Hepatocyte (in vitro differentiated cells): ENCODE results near the gene VRK3. TPM values are rescaled to one million over a fixed set of nuclear protein-coding genes. Genes with fewer than 3 reads are reported as not detected.
"Not testable (repeated sequence)": the region's sequence is repeated elsewhere in the genome, so short reads cannot be mapped to it uniquely, and the experiment has no call there.

Experiments used
- DNase-seq: peaks from one replicate; pipeline ENCODE4 v3.0.0-alpha.2; 2016; ENCODE audit warnings: low spot score
- H2AFZ ChIP-seq: fragments of 200-600 bp; sonication (generic); 2 replicates; pipeline ENCODE4 v1.6.0; 2016; ENCODE audit warnings: antibody characterized with exemption, mild to moderate bottlenecking
- H3K27ac ChIP-seq: fragments of 200-600 bp; sonication (generic); 2 replicates; pipeline ENCODE4 v1.5.1; 2016; ENCODE audit warnings: mild to moderate bottlenecking
- H3K27me3 ChIP-seq: fragments of 200-600 bp; sonication (generic); 2 replicates; pipeline ENCODE4 v1.6.1; 2016
- H3K36me3 ChIP-seq: fragments of 200-600 bp; sonication (generic); replicated peaks from 2 replicates; pipeline ENCODE4 v1.5.1; 2016; ENCODE audit warnings: low read depth; ENCODE audit not compliant: insufficient read depth
- H3K4me1 ChIP-seq: fragments of 200-600 bp; sonication (generic); 2 replicates; pipeline ENCODE4 v1.5.1; 2016; ENCODE audit warnings: mild to moderate bottlenecking, moderate library complexity; ENCODE audit not compliant: insufficient read depth
- H3K4me2 ChIP-seq: fragments of 200-600 bp; sonication (generic); 2 replicates; pipeline ENCODE4 v1.6.0; 2016
- H3K4me3 ChIP-seq: fragments of 200-600 bp; sonication (generic); 2 replicates; pipeline ENCODE4 v1.5.1; 2016; ENCODE audit warnings: mild to moderate bottlenecking
- H3K79me2 ChIP-seq: fragments of 200-600 bp; sonication (generic); 2 replicates; pipeline ENCODE4 v1.6.0; 2017; ENCODE audit warnings: mild to moderate bottlenecking
- H3K9me2 ChIP-seq: fragments of 200-600 bp; sonication (generic); replicated peaks from 2 replicates; pipeline ENCODE4 v1.6.0; 2017; ENCODE audit warnings: mild to moderate bottlenecking; ENCODE audit not compliant: insufficient read depth
- H3K9me3 ChIP-seq: fragments of 200-600 bp; sonication (generic); 2 replicates; pipeline ENCODE4 v1.5.1; 2016; ENCODE audit warnings: low read depth, mild to moderate bottlenecking
- H4K20me1 ChIP-seq: fragments of 200-600 bp; sonication (generic); 2 replicates; pipeline ENCODE4 v1.6.0; 2016; ENCODE audit warnings: mild to moderate bottlenecking; ENCODE audit not compliant: insufficient read depth, poor library complexity, severe bottlenecking
- EZH2 ChIP-seq: fragments of 200-600 bp; sonication (generic); IDR thresholded peaks from 2 replicates; pipeline ENCODE4 v1.6.1; 2016; ENCODE audit warnings: antibody characterized with exemption, mild to moderate bottlenecking, borderline replicate concordance
- EZH2phosphoT487 ChIP-seq: fragments of 200-600 bp; sonication (generic); IDR thresholded peaks from one replicate; pipeline ENCODE4 v1.6.1; 2018; ENCODE audit warnings: antibody characterized with exemption, mild to moderate bottlenecking, low read depth, moderate library complexity; ENCODE audit not compliant: unreplicated experiment, severe bottlenecking
- WGBS: methylation state at CpG from one replicate; pipeline ENCODE4 v1.1.6; 2016; ENCODE audit warnings: low lambda C conversion rate; ENCODE audit errors: missing lambda C conversion rate; 5-methylcytosine and 5-hydroxymethylcytosine counted together
- polyA plus RNA-seq: library from polyadenylated mRNA; unstranded; fragments of >200 nt; fragmentation: Nextera tagmentation; extraction: Ambion mirVana; gene quantifications from 2 replicates; pipeline ENCODE4 v1.2.1, GENCODE V29; 2016
- total RNA-seq: library from RNA; depleted of rRNA; stranded (reverse); fragments of >200 nt; gene quantifications from 2 replicates; pipeline ENCODE4 v1.2.3, GENCODE V29; 2014
- TF ChIP-seq, protein P1 (sequence below): fragments of 200-600 bp; sonication (generic); IDR thresholded peaks from 2 replicates; pipeline ENCODE4 v1.5.1; 2016; ENCODE audit warnings: antibody characterized with exemption, mild to moderate bottlenecking; ENCODE audit not compliant: poor library complexity

Gene VRK3
- total and polyA plus RNA-seq, 2 experiments from 2014 or later, result 39.7 to 42.3 TPM

DNA sequence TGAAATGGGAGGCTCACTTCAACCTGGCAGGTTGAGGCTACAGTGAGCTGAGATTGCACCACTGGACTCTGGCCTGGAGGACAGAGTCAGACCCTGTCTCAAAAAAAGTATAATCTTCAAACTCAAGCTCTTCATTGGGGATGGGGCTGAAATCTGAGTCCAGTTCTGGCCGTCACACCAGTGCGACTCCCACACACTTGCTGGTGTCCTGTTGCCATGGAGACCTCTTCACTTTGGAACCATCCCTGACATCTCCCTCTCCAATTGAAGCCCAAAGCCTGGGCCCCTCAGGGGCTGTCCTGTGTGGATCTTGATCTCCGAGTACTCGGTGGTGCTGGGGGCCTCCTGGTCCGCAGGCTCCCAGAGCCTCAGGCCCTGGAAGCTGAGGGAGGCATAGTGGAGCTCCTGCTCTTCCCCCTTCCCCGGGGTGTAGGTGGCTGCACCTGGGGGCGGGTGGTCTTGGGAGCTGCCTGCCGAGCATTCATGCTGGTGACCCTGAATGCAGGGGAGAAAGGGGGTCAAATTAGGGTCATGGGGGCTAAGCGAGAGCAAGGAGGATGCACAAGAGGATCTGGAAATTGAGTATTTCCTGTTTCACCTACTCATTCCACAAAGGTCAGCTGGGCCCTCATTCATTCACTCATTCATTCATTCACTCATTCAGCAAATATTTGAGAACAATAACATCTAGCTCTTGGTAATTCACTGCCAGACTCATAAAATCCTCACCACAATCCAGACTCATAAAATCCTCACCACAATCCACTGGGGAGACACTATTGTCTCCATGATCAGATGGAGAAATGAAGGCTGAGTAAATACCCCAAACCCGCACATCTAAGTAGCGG lies 75.2 kb downstream of the VRK3 start:
- Histone ChIP-seq H3K36me3 (no peaks in the 10 kb centered on the region), H3K27me3 (no peaks in the 10 kb centered on the region), H2AFZ (no peak overlapping the region), H3K27ac (no peak overlapping the region), H3K79me2 (no peaks in the 10 kb centered on the region), H3K4me1 (peaks cover 34% of the 10 kb centered on the region), H3K4me3 (no peak overlapping the region), H3K4me2 (no peak overlapping the region), H3K9me3 (no peaks in the 10 kb centered on the region), H4K20me1 (no peaks in the 10 kb centered on the region), H3K9me2 (no peaks in the 10 kb centered on the region)
- WGBS, result 75% methylated on average over 11 of the region's 11 CpGs
- no peak for DNase-seq
- TF ChIP-seq EZH2 (no peak), EZH2phosphoT487 (no peak)
- TF ChIP-seq, protein P1, sequence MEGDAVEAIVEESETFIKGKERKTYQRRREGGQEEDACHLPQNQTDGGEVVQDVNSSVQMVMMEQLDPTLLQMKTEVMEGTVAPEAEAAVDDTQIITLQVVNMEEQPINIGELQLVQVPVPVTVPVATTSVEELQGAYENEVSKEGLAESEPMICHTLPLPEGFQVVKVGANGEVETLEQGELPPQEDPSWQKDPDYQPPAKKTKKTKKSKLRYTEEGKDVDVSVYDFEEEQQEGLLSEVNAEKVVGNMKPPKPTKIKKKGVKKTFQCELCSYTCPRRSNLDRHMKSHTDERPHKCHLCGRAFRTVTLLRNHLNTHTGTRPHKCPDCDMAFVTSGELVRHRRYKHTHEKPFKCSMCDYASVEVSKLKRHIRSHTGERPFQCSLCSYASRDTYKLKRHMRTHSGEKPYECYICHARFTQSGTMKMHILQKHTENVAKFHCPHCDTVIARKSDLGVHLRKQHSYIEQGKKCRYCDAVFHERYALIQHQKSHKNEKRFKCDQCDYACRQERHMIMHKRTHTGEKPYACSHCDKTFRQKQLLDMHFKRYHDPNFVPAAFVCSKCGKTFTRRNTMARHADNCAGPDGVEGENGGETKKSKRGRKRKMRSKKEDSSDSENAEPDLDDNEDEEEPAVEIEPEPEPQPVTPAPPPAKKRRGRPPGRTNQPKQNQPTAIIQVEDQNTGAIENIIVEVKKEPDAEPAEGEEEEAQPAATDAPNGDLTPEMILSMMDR, result no peak

DNA sequence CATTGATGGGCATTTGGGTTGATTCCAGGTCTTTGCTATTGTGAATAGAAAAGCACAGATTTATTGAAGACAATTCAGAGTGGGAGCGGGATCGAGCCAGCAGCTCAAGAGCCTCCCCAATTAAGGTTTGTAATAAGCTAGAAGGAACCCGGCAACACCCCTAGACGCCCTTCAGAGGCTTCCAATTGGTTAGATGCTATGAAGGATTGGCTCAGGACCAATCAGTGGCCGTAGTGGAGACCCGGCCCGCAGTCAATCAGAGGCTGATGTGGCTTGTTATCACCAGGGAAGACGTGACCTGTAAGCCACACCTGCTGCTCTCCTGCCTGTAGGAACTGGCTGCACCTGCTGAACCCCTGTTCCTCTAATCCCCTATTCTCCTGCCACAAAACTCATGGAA lies 78.8 kb downstream of the VRK3 start:
- Histone ChIP-seq H3K79me2 (no peaks in the 10 kb centered on the region), H4K20me1 (no peaks in the 10 kb centered on the region), H3K27ac (no peak overlapping the region), H3K4me3 (no peak overlapping the region), H3K4me2 (no peak overlapping the region), H3K9me3 (no peaks in the 10 kb centered on the region), H3K9me2 (no peaks in the 10 kb centered on the region), H3K27me3 (no peaks in the 10 kb centered on the region), H3K4me1 (peaks cover 2% of the 10 kb centered on the region), H3K36me3 (no peaks in the 10 kb centered on the region), H2AFZ (no peak overlapping the region)
- DNase-seq, result no peak
- no peak for TF ChIP-seq EZH2
- 90% methylated on average over 8 of the region's 8 CpGs for WGBS

- H3K4me2 ChIP-seq, H3K27me3 ChIP-seq, H3K79me2 ChIP-seq, DNase-seq, H3K9me3 ChIP-seq, H3K4me1 ChIP-seq, H3K9me2 ChIP-seq, H3K27ac ChIP-seq, H2AFZ ChIP-seq, H3K36me3 ChIP-seq, H4K20me1 ChIP-seq, H3K4me3 ChIP-seq: not testable (repeated sequence)
- WGBS, result 84% methylated on average over 5 of the region's 5 CpGs
Observed at GRCh38 chr19:49944567-49944966, 80.6 kb downstream of the VRK3 start.

DNA sequence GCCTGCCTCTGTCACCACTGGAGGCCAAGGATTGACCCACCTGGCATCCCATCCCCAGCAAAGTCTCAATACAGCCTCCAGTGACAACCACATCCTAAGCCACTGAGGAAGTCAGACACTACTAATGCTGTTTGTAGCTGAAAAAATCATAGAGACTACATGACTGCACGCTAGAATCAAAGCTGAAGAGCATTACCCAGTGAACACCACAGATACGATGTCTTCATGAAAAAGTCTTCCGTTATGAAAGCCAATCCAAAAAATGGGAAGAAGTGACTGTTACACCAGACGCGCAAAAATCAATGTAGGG lies 84.7 kb downstream of the VRK3 start:
- no peaks in the 10 kb centered on the region for H3K79me2 ChIP-seq
- no peaks in the 10 kb centered on the region for H3K9me3 ChIP-seq
- DNase-seq, result no peak
- no peak overlapping the region for H3K27ac ChIP-seq
- H4K20me1 ChIP-seq, result no peaks in the 10 kb centered on the region
- H3K27me3 ChIP-seq, result no peaks in the 10 kb centered on the region
- no peak overlapping the region for H3K4me3 ChIP-seq
- WGBS, result 95% methylated on average over 5 of the region's 5 CpGs
- H3K4me2 ChIP-seq, result no peak overlapping the region
- peaks cover 3% of the 10 kb centered on the region for H3K4me1 ChIP-seq
- TF ChIP-seq EZH2, result no peak
- no peaks in the 10 kb centered on the region for H3K9me2 ChIP-seq
- no peak overlapping the region for H2AFZ ChIP-seq
- H3K36me3 ChIP-seq, result no peaks in the 10 kb centered on the region

GRCh38 chr19:49939721-49940481 lies 85.3 kb downstream of the VRK3 start:
- 76% methylated on average over 7 of the region's 7 CpGs for WGBS
- H2AFZ ChIP-seq, result no peak overlapping the region
- no peak for DNase-seq
- H3K27ac ChIP-seq, result no peak overlapping the region
- H3K4me2 ChIP-seq, result no peak overlapping the region
- H3K4me1 ChIP-seq, result peaks cover 3% of the 10 kb centered on the region
- no peaks in the 10 kb centered on the region for H3K36me3 ChIP-seq
- no peaks in the 10 kb centered on the region for H4K20me1 ChIP-seq
- no peaks in the 10 kb centered on the region for H3K9me2 ChIP-seq
- TF ChIP-seq, protein P1, result no peak
- TF ChIP-seq EZH2, result no peak
- no peak for TF ChIP-seq EZH2phosphoT487
- no peaks in the 10 kb centered on the region for H3K27me3 ChIP-seq
- H3K4me3 ChIP-seq, result no peak overlapping the region
- no peaks in the 10 kb centered on the region for H3K9me3 ChIP-seq
- H3K79me2 ChIP-seq, result no peaks in the 10 kb centered on the region
